OCI-LY3 (cell line): ENCODE data around the gene LOC101059915.

ENCODE experiments used
- CTCF ChIP-seq: fragments of 200-600, 300-600 bp; sonication (generic); IDR thresholded peaks from 2 replicates; pipeline ENCODE4 v1.5.1; 2014; ENCODE audit warnings: antibody characterized with exemption, low read length, low read depth
- EZH2phosphoT487 ChIP-seq: fragments of 200-600 bp; shearing (Covaris generic); IDR thresholded peaks from 2 replicates; pipeline ENCODE4 v1.6.1; 2018; ENCODE audit warnings: antibody characterized with exemption, mixed run types, low read depth

- TF ChIP-seq CTCF, result no peak
- TF ChIP-seq EZH2phosphoT487, result no peak
Measured at GRCh38 chrX:71667328-71668247, at the start of gene LOC101059915.
